IMR-90 (cell line): Measurements from ENCODE around the gene PLAAT2. TPM values are rescaled to one million over a fixed set of nuclear protein-coding genes. Genes with fewer than 3 reads are reported as not detected.

Experiments
- ATAC-seq: fragments of 200-7000 bp; cut with Tn5 transposase; 2 replicates; pipeline ENCODE4 v1.9.1; 2020; ENCODE audit warnings: low read depth, mild to moderate bottlenecking, moderate library complexity
- BruUV-seq: library from RNA; stranded (reverse); fragments of 400-500 nt; replicated peaks from 2 replicates; lab custom pipeline; 2021; lab: Mats Ljungman, UMichigan
- CTCF ChIA-PET: fragments of 300-600 bp; formaldehyde crosslinking; extraction: SDS; loops from one replicate; lab custom pipeline; 2021; ENCODE audit warnings: antibody characterized with exemption; lab: Yijun Ruan, JAX
- POLR2A ChIA-PET: fragments of 300-600 bp; sonication (Branson Sonifier 250); formaldehyde crosslinking; loops from one replicate; lab custom pipeline; 2022; ENCODE audit warnings: antibody characterized with exemption; ENCODE audit not compliant: unreplicated experiment; lab: Charles Lee
- DNase-seq: peaks from one replicate; pipeline ENCODE4 v3.0.0; 2013
- H2AFZ ChIP-seq: replicated peaks from 2 replicates; pipeline ENCODE3; 2013; ENCODE audit warnings: low read length, mild to moderate bottlenecking; ENCODE audit not compliant: poor library complexity
- H2AK5ac ChIP-seq: 2 replicates; pipeline ENCODE4 v1.6.1; 2013; ENCODE audit warnings: low read depth, low read length, inconsistent platforms
- H2AK9ac ChIP-seq: replicated peaks from 2 replicates; pipeline ENCODE3; 2013; ENCODE audit warnings: mild to moderate bottlenecking, low read depth, low read length, moderate library complexity; ENCODE audit not compliant: poor library complexity
- H2BK120ac ChIP-seq: 2 replicates; pipeline ENCODE4 v1.6.1; 2013; ENCODE audit warnings: low read depth, low read length, inconsistent platforms
- H2BK15ac ChIP-seq: 3 replicates; pipeline ENCODE4 v1.6.1; 2013; ENCODE audit warnings: low read depth, low read length, inconsistent platforms
- H2BK20ac ChIP-seq: 2 replicates; pipeline ENCODE4 v1.6.1; 2013; ENCODE audit warnings: low read depth, mild to moderate bottlenecking, inconsistent platforms, low read length, moderate library complexity
- H2BK5ac ChIP-seq: 2 replicates; pipeline ENCODE4 v1.6.1; 2013; ENCODE audit warnings: mild to moderate bottlenecking, low read depth, low read length, inconsistent platforms; ENCODE audit not compliant: poor library complexity, severe bottlenecking
- H3K14ac ChIP-seq: replicated peaks from 2 replicates; pipeline ENCODE4 v1.6.1; 2013; ENCODE audit warnings: low read depth, low read length, inconsistent platforms
- H3K18ac ChIP-seq: 2 replicates; pipeline ENCODE4 v1.6.1; 2013; ENCODE audit warnings: low read depth, low read length, control low read depth
- H3K23ac ChIP-seq: 2 replicates; pipeline ENCODE4 v1.6.1; 2013; ENCODE audit warnings: low read depth, low read length, inconsistent platforms
- H3K27ac ChIP-seq: 2 replicates; pipeline ENCODE4 v1.5.1; 2013; ENCODE audit warnings: mild to moderate bottlenecking, control low read depth, low read length; ENCODE audit not compliant: insufficient read depth
- H3K27me3 ChIP-seq: 2 replicates; pipeline ENCODE4 v1.6.1; 2013; ENCODE audit warnings: low read length; ENCODE audit not compliant: control insufficient read depth, insufficient read depth
- H3K36me3 ChIP-seq: 2 replicates; pipeline ENCODE4 v1.6.1; 2013; ENCODE audit warnings: low read length, mixed read lengths; ENCODE audit not compliant: control insufficient read depth, insufficient read depth
- H3K4ac ChIP-seq: 2 replicates; pipeline ENCODE4 v1.6.1; 2013; ENCODE audit warnings: low read depth, low read length, inconsistent platforms
- H3K4me1 ChIP-seq: 2 replicates; pipeline ENCODE4 v1.6.1; 2013; ENCODE audit warnings: low read length, mixed read lengths; ENCODE audit not compliant: control insufficient read depth, insufficient read depth
- H3K4me2 ChIP-seq: 2 replicates; pipeline ENCODE4 v1.6.1; 2013; ENCODE audit warnings: low read depth, mild to moderate bottlenecking, control low read depth, low read length, moderate library complexity
- H3K4me3 ChIP-seq: 2 replicates; pipeline ENCODE4 v1.5.1; 2013; ENCODE audit warnings: low read depth, mild to moderate bottlenecking, control low read depth, low read length, moderate library complexity; ENCODE audit not compliant: insufficient read depth
- H3K56ac ChIP-seq: 2 replicates; pipeline ENCODE4 v1.6.1; 2013; ENCODE audit warnings: low read length, inconsistent platforms; ENCODE audit not compliant: insufficient read depth; ENCODE audit errors: extremely low read depth
- H3K79me1 ChIP-seq, 2 experiments: 2 replicates each; pipeline ENCODE4 v1.6.1; 2013; ENCODE audit warnings: low read length in 2 of 2, inconsistent platforms in 1 of 2, low read depth in 1 of 2
- H3K9ac ChIP-seq: 2 replicates; pipeline ENCODE4 v1.6.1; 2013; ENCODE audit warnings: low read depth, low read length, control low read depth
- H3K9me1 ChIP-seq: 2 replicates; pipeline ENCODE4 v1.6.1; 2013; ENCODE audit warnings: low read length, inconsistent platforms; ENCODE audit not compliant: insufficient read depth
- H3K9me3 ChIP-seq: 2 replicates; pipeline ENCODE4 v1.6.1; 2013; ENCODE audit warnings: low read length; ENCODE audit not compliant: control insufficient read depth, insufficient read depth
- H4K20me1 ChIP-seq: 2 replicates; pipeline ENCODE4 v1.6.1; 2013; ENCODE audit warnings: low read length, inconsistent platforms; ENCODE audit not compliant: insufficient read depth
- H4K5ac ChIP-seq: 2 replicates; pipeline ENCODE4 v1.6.1; 2013; ENCODE audit warnings: mild to moderate bottlenecking, low read depth, low read length, control low read depth
- H4K8ac ChIP-seq, 2 experiments: 2 replicates each; pipeline ENCODE4 v1.6.1; 2013; ENCODE audit warnings: low read depth in 2 of 2, low read length in 2 of 2, control low read depth in 1 of 2, inconsistent platforms in 1 of 2
- H4K91ac ChIP-seq: 2 replicates; pipeline ENCODE4 v1.6.1; 2013; ENCODE audit warnings: low read depth, low read length, inconsistent platforms; ENCODE audit not compliant: insufficient read depth
- BHLHE40 ChIP-seq: fragments of 150-350 bp; IDR thresholded peaks from 2 replicates; pipeline ENCODE4 v1.6.1; 2016; ENCODE audit warnings: mild to moderate bottlenecking, low read depth, low read length
- CEBPB ChIP-seq: IDR thresholded peaks from 2 replicates; pipeline ENCODE4 v1.6.1; 2012; ENCODE audit warnings: low read depth, low read length, improper control_type of control experiment
- CHD1 ChIP-seq: IDR thresholded peaks from 2 replicates; pipeline ENCODE4 v1.6.1; 2012; ENCODE audit warnings: low read depth, low read length, improper control_type of control experiment
- CTCF ChIP-seq: conservative IDR thresholded peaks from 2 replicates; pipeline ENCODE4 v1.5.1; 2012; ENCODE audit warnings: mild to moderate bottlenecking, low read depth, low read length, improper control_type of control experiment
- ELK1 ChIP-seq: fragments of 150-350 bp; IDR thresholded peaks from 2 replicates; pipeline ENCODE4 v1.6.1; 2016; ENCODE audit warnings: low read depth, mild to moderate bottlenecking, low read length, moderate library complexity, borderline replicate concordance
- FOS ChIP-seq: fragments of 150-350 bp; IDR thresholded peaks from 2 replicates; pipeline ENCODE4 v1.6.1; 2016; ENCODE audit warnings: low read depth, low read length
- MAFK ChIP-seq: IDR thresholded peaks from 2 replicates; pipeline ENCODE4 v1.6.1; 2012; ENCODE audit warnings: low read depth, low read length, improper control_type of control experiment
- MAZ ChIP-seq: IDR thresholded peaks from 2 replicates; pipeline ENCODE4 v1.6.1; 2012; ENCODE audit warnings: low read depth, mild to moderate bottlenecking, low read length, improper control_type of control experiment, moderate library complexity, borderline replicate concordance
- MXI1 ChIP-seq: IDR thresholded peaks from 2 replicates; pipeline ENCODE4 v1.6.1; 2012; ENCODE audit warnings: low read depth, mild to moderate bottlenecking, low read length, moderate library complexity, borderline replicate concordance
- NFE2L2 ChIP-seq: fragments of 150-350 bp; IDR thresholded peaks from 2 replicates; pipeline ENCODE4 v1.6.1; 2016; ENCODE audit warnings: low read depth, mild to moderate bottlenecking, low read length
- POLR2A ChIP-seq: IDR thresholded peaks from 2 replicates; pipeline ENCODE4 v1.6.1; 2012; ENCODE audit warnings: mild to moderate bottlenecking, low read depth, low read length
- RAD21 ChIP-seq: IDR thresholded peaks from 2 replicates; pipeline ENCODE4 v1.6.1; 2012; ENCODE audit warnings: low read length, improper control_type of control experiment
- RCOR1 ChIP-seq: IDR thresholded peaks from 2 replicates; pipeline ENCODE4 v1.6.1; 2012; ENCODE audit warnings: mild to moderate bottlenecking, low read length, improper control_type of control experiment; ENCODE audit not compliant: insufficient replicate concordance
- RFX5 ChIP-seq: IDR thresholded peaks from 2 replicates; pipeline ENCODE4 v1.8.0; 2012; ENCODE audit warnings: low read depth, mild to moderate bottlenecking, low read length, moderate library complexity
- SMC3 ChIP-seq: fragments of 150-350 bp; IDR thresholded peaks from 2 replicates; pipeline ENCODE4 v1.6.1; 2016; ENCODE audit warnings: low read depth, mild to moderate bottlenecking, antibody characterized with exemption, low read length, moderate library complexity
- USF2 ChIP-seq: fragments of 150-350 bp; IDR thresholded peaks from 2 replicates; pipeline ENCODE4 v1.6.1; 2017; ENCODE audit warnings: mild to moderate bottlenecking, antibody characterized with exemption, low read length, low read depth
- WGBS, 2 experiments: methylation state at CpG; one replicate each; pipeline versions ENCODE4 v1.1.5 to v1.1.7; 2013; ENCODE audit warnings: missing lambda C conversion rate in 2 of 2; ENCODE audit not compliant: insufficient read length in 1 of 2; ENCODE audit errors: extremely low coverage in 2 of 2; 5-methylcytosine and 5-hydroxymethylcytosine counted together
- dilution Hi-C: fragments of 300-500 bp; cut with HindIII; formaldehyde crosslinking; loops from one replicate; pipeline ENCODE4 v1.14.3; 2018; ENCODE audit warnings: low sequenced_read_pairs; ENCODE audit not compliant: unreplicated experiment
- in situ Hi-C: fragments of 300-500 bp; cut with MboI; formaldehyde crosslinking; loops from 3 replicates; pipeline ENCODE4 v1.14.3; 2019; ENCODE audit warnings: low sequenced_read_pairs, inconsistent platforms, mixed read lengths
- intact Hi-C: fragments of 100-400 bp; cut with micrococcal nuclease; formaldehyde crosslinking; loops from 2 replicates; pipeline ENCODE4 v1.10.0; 2022
- polyA plus RNA-seq, 3 experiments: library from polyadenylated mRNA; depleted of rRNA; stranded (reverse); fragments of >200 nt; gene quantifications; 2 replicates each; pipeline ENCODE4 v1.2.3, GENCODE V29; 2012; ENCODE audit warnings: low replicate concordance in 1 of 3
- total RNA-seq: library from RNA; depleted of rRNA; stranded (reverse); fragments of >200 nt; gene quantifications from 2 replicates; pipeline ENCODE4 v1.2.3, GENCODE V29; 2012

The PLAAT2 gene
- total and polyA plus RNA-seq, 2 of the 4 experiments (the other 2 are of a cell fraction) = not detected

- Histone ChIP-seq H3K4me2 (no peak overlapping the region), H3K36me3 (no peaks in the 10 kb centered on the region), H2BK20ac (no peak overlapping the region), H4K8ac (no peak overlapping the region), H2AK5ac (no peak overlapping the region), H2BK15ac (no peak overlapping the region), H3K9me1 (no peaks in the 10 kb centered on the region), H3K18ac (no peak overlapping the region), H2BK120ac (no peak overlapping the region), H4K5ac (no peak overlapping the region), H3K27me3 (no peaks in the 10 kb centered on the region), H3K4me1 (no peaks in the 10 kb centered on the region), H3K4me3 (no peak overlapping the region), H3K56ac (no peak overlapping the region), H4K91ac (no peak overlapping the region), H2BK5ac (no peak overlapping the region), H3K9ac (no peak overlapping the region), H3K27ac (no peak overlapping the region), H3K14ac (no peak overlapping the region), H3K79me1 (no peaks in the 10 kb centered on the region), H2AFZ (no peak overlapping the region), H3K23ac (no peak overlapping the region), H2AK9ac (no peak overlapping the region), H3K9me3 (0 out of 2 replicates have a peak, but pooled peaks cover under 1% of the 10 kb centered on the region), H4K20me1 (no peaks in the 10 kb centered on the region), H3K4ac (no peak overlapping the region)
- intact Hi-C loops (no loop called here), dilution Hi-C loops (no loop called here), in situ Hi-C loops (no loop called here)
- no peak for DNase-seq
- POLR2A ChIA-PET = no interaction called here
- ATAC-seq = no peak
- CTCF ChIA-PET = no interaction called here
- TF ChIP-seq USF2 (no peak), FOS (no peak), ELK1 (no peak), NFE2L2 (no peak), CEBPB (no peak), RCOR1 (no peak), RFX5 (no peak), MAFK (no peak), BHLHE40 (no peak), SMC3 (no peak), CHD1 (no peak), RAD21 (no peak), POLR2A (no peak), MAZ (no peak), MXI1 (no peak), CTCF (no peak)
- no CpG with 5 or more reads among the region's 6 CpGs for WGBS, 2 experiments
- no TSS peak for BruUV-seq
Measured at GRCh38 chr11:63586451-63587166, 23.4 kb upstream of the PLAAT2 start.
